ENCODE data around the gene ZNF195. TPM values are rescaled to one million over a fixed set of nuclear protein-coding genes. Genes with fewer than 3 reads are reported as not detected.

Gene ZNF195
- polyA plus RNA-seq, 1 experiment = 10.2 TPM

DNA sequence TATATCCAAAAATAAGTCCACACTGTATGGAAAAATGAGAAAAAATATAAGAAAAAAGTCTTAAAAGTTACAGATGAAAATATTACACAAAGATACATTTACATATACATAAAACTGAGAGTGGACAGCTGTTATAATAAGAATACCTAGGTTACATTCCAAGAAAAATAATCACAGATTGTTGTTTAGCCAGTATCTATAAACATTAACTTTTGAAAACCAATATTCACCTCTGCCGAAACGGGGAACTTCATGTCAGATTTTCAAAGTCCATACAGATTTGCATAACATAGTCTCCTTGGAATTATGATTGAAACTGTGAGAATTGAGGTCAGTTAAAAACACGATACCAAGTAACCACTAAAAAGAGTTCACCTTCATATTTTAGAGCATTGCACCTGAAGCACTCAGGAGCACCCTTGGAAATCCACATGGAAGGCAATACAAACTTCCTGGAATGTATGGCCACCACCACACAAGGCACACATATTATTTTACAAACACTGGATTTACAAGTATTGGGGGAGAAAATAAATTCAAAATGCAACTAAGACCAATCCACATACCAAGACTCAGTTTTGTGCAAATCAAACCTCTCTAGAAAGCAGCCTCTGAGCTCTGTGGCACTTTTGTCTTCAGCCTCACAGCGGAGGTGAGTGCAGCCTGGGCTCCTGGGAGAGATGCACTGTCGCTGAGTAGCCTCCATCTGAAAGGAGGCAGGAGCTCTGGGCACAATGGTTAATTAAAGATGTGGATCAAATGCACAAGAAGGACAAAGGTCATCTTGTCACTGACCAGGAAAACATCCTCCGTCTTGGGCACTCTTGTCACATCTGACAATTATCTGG lies 34.4 kb downstream of the ZNF195 start:
- no peaks in the 10 kb centered on the region for H3K27me3 ChIP-seq (ENCODE audit: control insufficient read depth, insufficient read depth, low read length)
- ChIA-PET CTCF (interaction anchor here (0.5 kb wide), 1 partner anchor 66 kb away, joined by 3 read pairs; no protein-coding TSS in a partner anchor), POLR2A (no interaction called here)
- no peak for DNase-seq (ENCODE audit: low read depth)
- TF ChIP-seq CTCF (IDR thresholded peaks at IDR 0.05; ENCODE audit: insufficient read depth, low read depth, low read length) = no peak
- no peaks in the 10 kb centered on the region for H3K36me3 ChIP-seq (ENCODE audit: control insufficient read depth, insufficient read depth, low read length)
- no peak overlapping the region for H3K4me3 ChIP-seq (ENCODE audit: low read depth, low read length)

DNA sequence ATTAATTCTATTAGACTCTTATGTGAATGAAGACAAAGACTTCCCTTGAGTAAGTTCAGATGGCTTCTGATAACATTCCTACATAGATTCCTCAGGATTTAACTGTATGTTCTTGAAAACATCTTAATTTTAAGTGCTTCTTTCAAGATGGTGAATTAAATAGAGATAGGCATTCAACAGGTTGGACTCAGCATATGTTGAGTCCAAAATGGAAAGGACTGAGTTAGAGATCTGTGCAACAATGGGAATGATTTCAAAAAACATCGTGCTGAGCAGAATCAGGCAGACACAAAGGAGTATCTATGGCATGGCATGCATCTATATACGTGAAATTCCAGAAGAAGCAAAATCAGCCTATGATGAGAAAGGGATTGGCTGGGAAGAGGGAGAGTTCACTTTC lies 36.2 kb downstream of the ZNF195 start:
- Histone ChIP-seq H3K4me3 (ENCODE audit: low read depth, low read length) (no peak overlapping the region), H3K36me3 (ENCODE audit: control insufficient read depth, insufficient read depth, low read length) (no peaks in the 10 kb centered on the region), H3K27me3 (ENCODE audit: control insufficient read depth, insufficient read depth, low read length) (no peaks in the 10 kb centered on the region)
- ChIA-PET POLR2A (no interaction called here), CTCF (interaction anchor here (3.4 kb wide), 1 partner anchor 65 kb away, joined by 47 read pairs; no protein-coding TSS in a partner anchor)
- DNase-seq (ENCODE audit: low read depth) = no peak
- no peak for TF ChIP-seq CTCF (IDR thresholded peaks at IDR 0.05; ENCODE audit: insufficient read depth, low read depth, low read length)

- peak; percentile 55 for TF ChIP-seq CTCF (IDR thresholded peaks at IDR 0.05; ENCODE audit: insufficient read depth, low read depth, low read length)
- H3K36me3 ChIP-seq (ENCODE audit: control insufficient read depth, insufficient read depth, low read length) = no peaks in the 10 kb centered on the region
- no peaks in the 10 kb centered on the region for H3K27me3 ChIP-seq (ENCODE audit: control insufficient read depth, insufficient read depth, low read length)
- no peak for DNase-seq (ENCODE audit: low read depth)
- ChIA-PET POLR2A (no interaction called here), CTCF (interaction anchor here (0.6 to 3.4 kb wide), 9 partner anchors 13 to 344 kb away, joined by 3 to 47 read pairs (median 5); no protein-coding TSS in a partner anchor)
- H3K4me3 ChIP-seq (ENCODE audit: low read depth, low read length) = no peak overlapping the region
Measured at GRCh38 chr11:3341298-3341697, 37.6 kb downstream of the ZNF195 start.

GRCh38 chr11:3340025-3340424 lies 38.9 kb downstream of the ZNF195 start:
- no peak for TF ChIP-seq CTCF (IDR thresholded peaks at IDR 0.05; ENCODE audit: insufficient read depth, low read depth, low read length)
- no peak overlapping the region for H3K4me3 ChIP-seq (ENCODE audit: low read depth, low read length)
- no peaks in the 10 kb centered on the region for H3K36me3 ChIP-seq (ENCODE audit: control insufficient read depth, insufficient read depth, low read length)
- H3K27me3 ChIP-seq (ENCODE audit: control insufficient read depth, insufficient read depth, low read length) = no peaks in the 10 kb centered on the region
- ChIA-PET CTCF (interaction anchor here (1.0 to 3.4 kb wide), 4 partner anchors 14 to 364 kb away, joined by 4 to 47 read pairs (median 8); no protein-coding TSS in a partner anchor), POLR2A (no interaction called here)
- DNase-seq (ENCODE audit: low read depth) = peak; percentile 33

DNA sequence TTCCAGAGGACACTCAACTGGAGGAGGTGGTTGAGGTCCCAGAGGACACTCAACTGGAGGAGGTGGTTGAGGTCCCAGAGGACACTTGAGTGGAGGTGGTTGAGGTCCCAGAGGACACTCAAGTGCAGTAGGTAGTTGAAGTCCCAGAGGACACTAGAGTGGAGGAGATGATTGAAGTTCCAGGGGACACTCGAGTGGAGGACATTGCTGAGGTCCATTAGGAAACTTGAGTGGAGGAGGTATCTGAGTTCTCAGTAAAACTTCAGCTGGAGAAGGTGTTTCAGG lies 39.7 kb downstream of the ZNF195 start:
- H3K36me3 ChIP-seq (ENCODE audit: control insufficient read depth, insufficient read depth, low read length) = no peaks in the 10 kb centered on the region
- no peak for TF ChIP-seq CTCF (IDR thresholded peaks at IDR 0.05; ENCODE audit: insufficient read depth, low read depth, low read length)
- no peak for DNase-seq (ENCODE audit: low read depth)
- no peak overlapping the region for H3K4me3 ChIP-seq (ENCODE audit: low read depth, low read length)
- CTCF ChIA-PET = interaction anchor here (3.4 kb wide), 1 partner anchor 69 kb away, joined by 47 read pairs; no protein-coding TSS in a partner anchor
- H3K27me3 ChIP-seq (ENCODE audit: control insufficient read depth, insufficient read depth, low read length) = no peaks in the 10 kb centered on the region
- POLR2A ChIA-PET = no interaction called here

Measured in BJ (cell line).